HG03469 (cell line): ENCODE data around the gene COQ8A.
"Not testable (repeated sequence)": the region's sequence is repeated elsewhere in the genome, so short reads cannot be mapped to it uniquely, and the experiment has no call there.

Experiments
- ATAC-seq: cut with Tn5 transposase; IDR thresholded peaks from one replicate; pipeline ENCODE4 v1.9.1; 2021; ENCODE audit warnings: mild to moderate bottlenecking, moderate library complexity, moderate number of reproducible peaks; ENCODE audit not compliant: unreplicated experiment

COQ8A gene

GRCh38 chr1:226950871-226951270 lies 10.8 kb downstream of the COQ8A start:
- no peak for ATAC-seq

GRCh38 chr1:226951286-226952117 lies 11.4 kb downstream of the COQ8A start:
- no peak for ATAC-seq

- no peak for ATAC-seq
Measured at GRCh38 chr1:226952118-226952441, 12.0 kb downstream of the COQ8A start.

GRCh38 chr1:226953175-226953800 lies 13.2 kb downstream of the COQ8A start:
- ATAC-seq = no peak

- ATAC-seq = no peak
Measured at GRCh38 chr1:226954337-226954736, 14.2 kb downstream of the COQ8A start.

- ATAC-seq = no peak
Measured at GRCh38 chr1:226954777-226955176, 14.7 kb downstream of the COQ8A start.

- ATAC-seq = not testable (repeated sequence)
Measured at GRCh38 chr1:226955857-226956256, 15.8 kb downstream of the COQ8A start.

- no peak for ATAC-seq
Measured at GRCh38 chr1:226956942-226957713, 17.0 kb downstream of the COQ8A start.

- ATAC-seq = no peak
Measured at GRCh38 chr1:226957714-226958113, 17.6 kb downstream of the COQ8A start.

GRCh38 chr1:226958300-226958699 lies 18.2 kb downstream of the COQ8A start:
- ATAC-seq = no peak

- ATAC-seq = no peak
Measured at GRCh38 chr1:226960256-226960655, 20.2 kb downstream of the COQ8A start.

GRCh38 chr1:226960944-226961765 lies 21.1 kb downstream of the COQ8A start:
- no peak for ATAC-seq

GRCh38 chr1:226962421-226963391 lies 22.6 kb downstream of the COQ8A start:
- no peak for ATAC-seq

- ATAC-seq = no peak
Measured at GRCh38 chr1:226964068-226964425, 24.0 kb downstream of the COQ8A start.

- ATAC-seq = no peak
Measured at GRCh38 chr1:226964611-226965486, 24.8 kb downstream of the COQ8A start.

- no peak for ATAC-seq
Measured at GRCh38 chr1:226965581-226966440, 25.7 kb downstream of the COQ8A start.

- ATAC-seq = no peak
Measured at GRCh38 chr1:226966683-226967082, 26.6 kb downstream of the COQ8A start.

- no peak for ATAC-seq
Measured at GRCh38 chr1:226967665-226968064, 27.6 kb downstream of the COQ8A start.
